HEK293 (cell line): ENCODE measurements around the gene UROC1.

ENCODE experiments used
- CTCF ChIA-PET: fragments of 350-600 bp; formaldehyde crosslinking; extraction: SDS; loops from one replicate; lab custom pipeline; 2021; ENCODE audit warnings: antibody characterized with exemption; lab: Yijun Ruan, JAX
- POLR2A ChIA-PET: fragments of 300-600 bp; formaldehyde crosslinking; extraction: SDS; loops from one replicate; lab custom pipeline; 2020; ENCODE audit warnings: antibody characterized with exemption, inconsistent platforms; lab: Yijun Ruan, JAX
- H3K27ac ChIP-seq: fragments of 200-500 bp; sonication (Bioruptor generic); 2 replicates; pipeline ENCODE4 v1.5.1; 2014; ENCODE audit warnings: low read depth, low read length, control low read depth, inconsistent platforms; ENCODE audit errors: extremely low read depth
- H3K36me3 ChIP-seq, 2 experiments: fragments of 200-500 bp in 1 of 2; sonication (Bioruptor generic) in 1 of 2; 1 replicate in 1 of 2; 2 replicates in 1 of 2; pipeline ENCODE4 v1.5.1; 2014 to 2017; ENCODE audit warnings: inconsistent platforms in 2 of 2, low read length in 2 of 2; ENCODE audit not compliant: control insufficient read depth in 2 of 2, insufficient read depth in 1 of 2
- H3K4me1 ChIP-seq: fragments of 200-500 bp; sonication (Bioruptor generic); 2 replicates; pipeline ENCODE4 v1.5.1; 2014; ENCODE audit warnings: mild to moderate bottlenecking, low read length, inconsistent platforms; ENCODE audit not compliant: control insufficient read depth, insufficient read depth
- H3K4me3 ChIP-seq: 2 replicates; pipeline ENCODE4 v1.5.1; 2011; ENCODE audit warnings: low read depth, mild to moderate bottlenecking, control low read depth, low read length, moderate library complexity
- H3K9me3 ChIP-seq: fragments of 200-500 bp; sonication (Bioruptor generic); 2 replicates; pipeline ENCODE4 v1.5.1; 2014; ENCODE audit warnings: low read depth, low read length, inconsistent platforms; ENCODE audit not compliant: control insufficient read depth, insufficient read depth
- HOXC10 ChIP-seq: sonication (generic); formaldehyde crosslinking; IDR thresholded peaks from 2 replicates; pipeline ENCODE4 v1.8.1; 2023; ENCODE audit warnings: mild to moderate bottlenecking, missing genetic modification reagents
- HOXD13 ChIP-seq: sonication (generic); formaldehyde crosslinking; IDR thresholded peaks from 2 replicates; pipeline ENCODE4 v1.8.0; 2022; ENCODE audit warnings: missing genetic modification reagents, borderline replicate concordance
- IKZF3 ChIP-seq: fragments of 450-650 bp; IDR thresholded peaks from 2 replicates; pipeline ENCODE4 v1.5.0; 2018; ENCODE audit warnings: missing biosample characterization, mild to moderate bottlenecking, missing genetic modification characterization, moderate library complexity
- KLF10 ChIP-seq: fragments of 450-650 bp; IDR thresholded peaks from 2 replicates; pipeline ENCODE4 v1.5.1; 2018; ENCODE audit warnings: missing biosample characterization, mild to moderate bottlenecking, missing genetic modification characterization
- KLF8 ChIP-seq: fragments of 450-650 bp; formaldehyde crosslinking; IDR thresholded peaks from 2 replicates; pipeline ENCODE4 v1.5.1; 2016; ENCODE audit warnings: missing biosample characterization, missing genetic modification characterization
- ZNF19 ChIP-seq: fragments of 450-650 bp; formaldehyde crosslinking; IDR thresholded peaks from 2 replicates; pipeline ENCODE4; 2016; ENCODE audit warnings: missing biosample characterization, missing genetic modification characterization, low read depth
- ZNF202 ChIP-seq: fragments of 450-650 bp; formaldehyde crosslinking; IDR thresholded peaks from 2 replicates; pipeline ENCODE4 v1.5.1; 2016; ENCODE audit warnings: missing biosample characterization, missing genetic modification characterization, borderline replicate concordance
- ZNF391 ChIP-seq: fragments of 450-650 bp; formaldehyde crosslinking; IDR thresholded peaks from 2 replicates; pipeline ENCODE4 v1.5.1; 2016; ENCODE audit warnings: low read depth, missing biosample characterization, missing genetic modification characterization, borderline replicate concordance
- ZNF423 ChIP-seq: fragments of 450-650 bp; formaldehyde crosslinking; IDR thresholded peaks from 2 replicates; pipeline ENCODE4 v1.5.1; 2016; ENCODE audit warnings: missing biosample characterization, missing genetic modification characterization
- ZNF48 ChIP-seq: fragments of 450-650 bp; formaldehyde crosslinking; IDR thresholded peaks from 2 replicates; pipeline ENCODE4 v1.5.1; 2016; ENCODE audit warnings: missing biosample characterization, missing genetic modification characterization
- ZNF510 ChIP-seq: fragments of 450-650 bp; formaldehyde crosslinking; IDR thresholded peaks from 2 replicates; pipeline ENCODE4 v1.5.1; 2018; ENCODE audit warnings: mild to moderate bottlenecking, missing genetic modification characterization, missing biosample characterization; ENCODE audit not compliant: insufficient replicate concordance
- ZNF623 ChIP-seq: fragments of 450-650 bp; formaldehyde crosslinking; IDR thresholded peaks from 2 replicates; pipeline ENCODE4 v1.5.1; 2016; ENCODE audit warnings: missing biosample characterization, missing genetic modification characterization
- ZNF629 ChIP-seq: fragments of 450-650 bp; formaldehyde crosslinking; IDR thresholded peaks from 2 replicates; pipeline ENCODE4 v1.5.1; 2017; ENCODE audit warnings: missing biosample characterization, missing genetic modification characterization
- ZNF677 ChIP-seq: fragments of 450-650 bp; IDR thresholded peaks from 2 replicates; pipeline ENCODE4 v1.5.0; 2018; ENCODE audit warnings: missing biosample characterization, mild to moderate bottlenecking, missing genetic modification characterization, moderate library complexity
- ZNF701 ChIP-seq: fragments of 450-650 bp; formaldehyde crosslinking; IDR thresholded peaks from 2 replicates; pipeline ENCODE4 v1.5.1; 2016; ENCODE audit warnings: missing biosample characterization, missing genetic modification characterization
- ZNF747 ChIP-seq: fragments of 450-650 bp; formaldehyde crosslinking; IDR thresholded peaks from 2 replicates; pipeline ENCODE4 v1.5.1; 2016; ENCODE audit warnings: missing biosample characterization, missing genetic modification characterization
- ZNF768 ChIP-seq: fragments of 450-650 bp; formaldehyde crosslinking; IDR thresholded peaks from 2 replicates; pipeline ENCODE4 v1.5.1; 2018; ENCODE audit warnings: missing biosample characterization, mild to moderate bottlenecking, missing genetic modification characterization
- ZNF837 ChIP-seq: fragments of 450-650 bp; formaldehyde crosslinking; IDR thresholded peaks from 2 replicates; pipeline ENCODE4 v1.5.1; 2016; ENCODE audit warnings: missing biosample characterization, missing genetic modification characterization
- TF ChIP-seq, protein P1 (sequence below): fragments of 450-650 bp; formaldehyde crosslinking; IDR thresholded peaks from 2 replicates; pipeline ENCODE4 v1.5.1; 2016; ENCODE audit warnings: missing biosample characterization, missing genetic modification characterization
- TF ChIP-seq, protein P2 (sequence below): fragments of 450-650 bp; formaldehyde crosslinking; IDR thresholded peaks from 2 replicates; pipeline ENCODE4 v1.5.1; 2016; ENCODE audit warnings: missing biosample characterization, missing genetic modification characterization
- TF ChIP-seq, protein P3 (sequence below): fragments of 450-650 bp; formaldehyde crosslinking; IDR thresholded peaks from 2 replicates; pipeline ENCODE4 v1.5.1; 2016; ENCODE audit warnings: missing biosample characterization, missing genetic modification characterization
- TF ChIP-seq, protein P4 (sequence below): fragments of 450-650 bp; formaldehyde crosslinking; IDR thresholded peaks from 2 replicates; pipeline ENCODE4 v1.5.1; 2016; ENCODE audit warnings: missing biosample characterization, missing genetic modification characterization
- TF ChIP-seq, protein P5 (sequence below): fragments of 450-650 bp; formaldehyde crosslinking; IDR thresholded peaks from 2 replicates; pipeline ENCODE4 v1.5.1; 2016; ENCODE audit warnings: missing biosample characterization, missing genetic modification characterization
- TF ChIP-seq, protein P6 (sequence below): fragments of 450-650 bp; formaldehyde crosslinking; IDR thresholded peaks from 2 replicates; pipeline ENCODE4 v1.5.1; 2017; ENCODE audit warnings: missing biosample characterization, missing genetic modification characterization

The UROC1 gene

DNA sequence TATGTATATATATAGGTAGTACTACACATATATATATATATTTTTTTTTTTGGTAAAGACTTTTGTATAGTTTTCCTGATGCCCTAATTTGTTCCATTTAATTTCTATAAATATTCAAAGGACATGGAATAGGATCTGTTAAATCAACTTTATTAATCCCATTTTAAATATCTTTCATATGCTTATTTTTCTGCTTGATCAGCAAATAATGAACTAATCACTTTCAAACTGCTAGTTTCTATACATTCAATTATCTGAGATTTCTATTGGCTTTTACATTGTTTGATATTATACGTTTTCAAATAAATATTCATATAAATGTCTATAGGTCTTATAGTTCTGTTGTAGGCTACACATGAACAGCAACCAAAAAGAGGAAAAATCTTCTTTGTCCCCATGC is 63.5 kb downstream of the UROC1 start (continued):
- no peak for TF ChIP-seq ZNF701 (tag by site-specific recombination)
- TF ChIP-seq, protein P1, sequence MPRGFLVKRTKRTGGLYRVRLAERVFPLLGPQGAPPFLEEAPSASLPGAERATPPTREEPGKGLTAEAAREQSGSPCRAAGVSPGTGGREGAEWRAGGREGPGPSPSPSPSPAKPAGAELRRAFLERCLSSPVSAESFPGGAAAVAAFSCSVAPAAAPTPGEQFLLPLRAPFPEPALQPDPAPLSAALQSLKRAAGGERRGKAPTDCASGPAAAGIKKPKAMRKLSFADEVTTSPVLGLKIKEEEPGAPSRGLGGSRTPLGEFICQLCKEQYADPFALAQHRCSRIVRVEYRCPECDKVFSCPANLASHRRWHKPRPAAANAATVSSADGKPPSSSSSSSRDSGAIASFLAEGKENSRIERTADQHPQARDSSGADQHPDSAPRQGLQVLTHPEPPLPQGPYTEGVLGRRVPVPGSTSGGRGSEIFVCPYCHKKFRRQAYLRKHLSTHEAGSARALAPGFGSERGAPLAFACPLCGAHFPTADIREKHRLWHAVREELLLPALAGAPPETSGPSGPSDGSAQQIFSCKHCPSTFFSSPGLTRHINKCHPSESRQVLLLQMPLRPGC (tag by site-specific recombination): no peak

DNA sequence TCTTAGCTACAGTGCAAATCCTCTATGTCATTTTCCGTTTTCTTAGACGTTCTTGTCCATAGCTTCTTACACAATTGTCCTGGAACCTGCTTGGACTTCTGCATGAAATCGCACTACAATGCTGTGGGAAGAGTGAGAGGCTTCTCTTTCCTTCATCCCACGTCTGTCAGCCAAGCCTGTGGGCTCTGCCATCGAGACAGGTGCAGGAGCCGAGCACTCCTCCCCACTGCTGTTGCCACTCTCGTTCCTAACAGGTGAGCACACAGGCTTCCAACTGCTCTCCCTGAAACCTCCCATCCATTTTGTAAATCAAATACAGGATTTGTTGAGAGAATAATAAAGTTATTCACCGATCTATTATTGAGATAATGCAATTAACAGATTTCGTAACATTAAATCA is 65.4 kb downstream of the UROC1 start:
- Histone ChIP-seq H3K4me3 (no peak overlapping the region), H3K4me1 (no peaks in the 10 kb centered on the region), H3K36me3 (peaks cover 5 to 91% of the 10 kb centered on the region in 2 experiments; a peak in 2 of 3 replicates), H3K27ac (no peak overlapping the region), H3K9me3 (no peaks in the 10 kb centered on the region)
- ChIA-PET CTCF (interaction anchor here (0.7 kb wide), 1 partner anchor 370 kb away, joined by 3 read pairs; no protein-coding TSS in a partner anchor), POLR2A (no interaction called here)
- TF ChIP-seq ZNF202 (tag by site-specific recombination) (no peak), ZNF48 (tag by site-specific recombination) (no peak), ZNF510 (tag by site-specific recombination) (no peak), ZNF677 (tag by site-specific recombination) (no peak), ZNF837 (tag by site-specific recombination) (no peak), KLF10 (tag by site-specific recombination) (no peak), KLF8 (tag by site-specific recombination) (no peak), ZNF768 (tag by site-specific recombination) (no peak), ZNF19 (no peak), IKZF3 (tag by site-specific recombination) (no peak), ZNF391 (tag by site-specific recombination) (no peak), ZNF747 (tag by site-specific recombination) (no peak), ZNF623 (no peak)
- TF ChIP-seq, protein P2, sequence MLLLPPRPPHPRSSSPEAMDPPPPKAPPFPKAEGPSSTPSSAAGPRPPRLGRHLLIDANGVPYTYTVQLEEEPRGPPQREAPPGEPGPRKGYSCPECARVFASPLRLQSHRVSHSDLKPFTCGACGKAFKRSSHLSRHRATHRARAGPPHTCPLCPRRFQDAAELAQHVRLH (tag by site-specific recombination): no peak
- TF ChIP-seq, protein P3, sequence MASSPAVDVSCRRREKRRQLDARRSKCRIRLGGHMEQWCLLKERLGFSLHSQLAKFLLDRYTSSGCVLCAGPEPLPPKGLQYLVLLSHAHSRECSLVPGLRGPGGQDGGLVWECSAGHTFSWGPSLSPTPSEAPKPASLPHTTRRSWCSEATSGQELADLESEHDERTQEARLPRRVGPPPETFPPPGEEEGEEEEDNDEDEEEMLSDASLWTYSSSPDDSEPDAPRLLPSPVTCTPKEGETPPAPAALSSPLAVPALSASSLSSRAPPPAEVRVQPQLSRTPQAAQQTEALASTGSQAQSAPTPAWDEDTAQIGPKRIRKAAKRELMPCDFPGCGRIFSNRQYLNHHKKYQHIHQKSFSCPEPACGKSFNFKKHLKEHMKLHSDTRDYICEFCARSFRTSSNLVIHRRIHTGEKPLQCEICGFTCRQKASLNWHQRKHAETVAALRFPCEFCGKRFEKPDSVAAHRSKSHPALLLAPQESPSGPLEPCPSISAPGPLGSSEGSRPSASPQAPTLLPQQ (tag by site-specific recombination): no peak
- TF ChIP-seq, protein P4, sequence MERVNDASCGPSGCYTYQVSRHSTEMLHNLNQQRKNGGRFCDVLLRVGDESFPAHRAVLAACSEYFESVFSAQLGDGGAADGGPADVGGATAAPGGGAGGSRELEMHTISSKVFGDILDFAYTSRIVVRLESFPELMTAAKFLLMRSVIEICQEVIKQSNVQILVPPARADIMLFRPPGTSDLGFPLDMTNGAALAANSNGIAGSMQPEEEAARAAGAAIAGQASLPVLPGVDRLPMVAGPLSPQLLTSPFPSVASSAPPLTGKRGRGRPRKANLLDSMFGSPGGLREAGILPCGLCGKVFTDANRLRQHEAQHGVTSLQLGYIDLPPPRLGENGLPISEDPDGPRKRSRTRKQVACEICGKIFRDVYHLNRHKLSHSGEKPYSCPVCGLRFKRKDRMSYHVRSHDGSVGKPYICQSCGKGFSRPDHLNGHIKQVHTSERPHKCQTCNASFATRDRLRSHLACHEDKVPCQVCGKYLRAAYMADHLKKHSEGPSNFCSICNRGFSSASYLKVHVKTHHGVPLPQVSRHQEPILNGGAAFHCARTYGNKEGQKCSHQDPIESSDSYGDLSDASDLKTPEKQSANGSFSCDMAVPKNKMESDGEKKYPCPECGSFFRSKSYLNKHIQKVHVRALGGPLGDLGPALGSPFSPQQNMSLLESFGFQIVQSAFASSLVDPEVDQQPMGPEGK (tag by site-specific recombination): no peak
- TF ChIP-seq, all 188 proteins: peak for 0

DNA sequence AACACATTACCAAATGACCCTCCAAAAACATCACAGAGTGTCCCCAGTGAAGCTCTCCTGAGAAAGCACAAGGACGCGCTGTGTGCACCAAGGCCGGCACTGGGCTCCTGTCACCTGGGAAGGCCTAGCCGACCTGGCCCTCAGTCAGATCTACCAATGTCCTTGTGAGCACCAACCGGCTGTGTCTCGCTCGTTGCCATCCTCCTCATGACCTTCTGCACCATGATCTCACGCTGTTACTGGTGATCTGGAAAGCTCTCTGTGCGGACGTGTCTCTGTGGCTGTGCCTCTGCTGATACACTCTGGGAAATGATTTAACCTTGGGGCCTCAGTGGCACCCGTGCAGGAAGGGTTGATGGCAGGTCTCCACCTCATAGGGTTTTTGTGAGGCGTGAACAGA is 66.1 kb downstream of the UROC1 start:
- Histone ChIP-seq H3K36me3 (peaks cover 5 to 87% of the 10 kb centered on the region in 2 experiments; a peak in 2 of 3 replicates), H3K9me3 (no peaks in the 10 kb centered on the region), H3K4me1 (no peaks in the 10 kb centered on the region), H3K4me3 (no peak overlapping the region), H3K27ac (no peak overlapping the region)
- ChIA-PET POLR2A (no interaction called here), CTCF (interaction anchor here (0.6 kb wide), 1 partner anchor 297 kb away, joined by 3 read pairs; no protein-coding TSS in a partner anchor)
- TF ChIP-seq ZNF629 (tag by site-specific recombination): no peak
- no peak for TF ChIP-seq HOXC10 (CRISPR knock-in tag)
- no peak for TF ChIP-seq ZNF423 (tag by site-specific recombination)
- TF ChIP-seq ZNF391 (tag by site-specific recombination): no peak
- TF ChIP-seq, protein P5, sequence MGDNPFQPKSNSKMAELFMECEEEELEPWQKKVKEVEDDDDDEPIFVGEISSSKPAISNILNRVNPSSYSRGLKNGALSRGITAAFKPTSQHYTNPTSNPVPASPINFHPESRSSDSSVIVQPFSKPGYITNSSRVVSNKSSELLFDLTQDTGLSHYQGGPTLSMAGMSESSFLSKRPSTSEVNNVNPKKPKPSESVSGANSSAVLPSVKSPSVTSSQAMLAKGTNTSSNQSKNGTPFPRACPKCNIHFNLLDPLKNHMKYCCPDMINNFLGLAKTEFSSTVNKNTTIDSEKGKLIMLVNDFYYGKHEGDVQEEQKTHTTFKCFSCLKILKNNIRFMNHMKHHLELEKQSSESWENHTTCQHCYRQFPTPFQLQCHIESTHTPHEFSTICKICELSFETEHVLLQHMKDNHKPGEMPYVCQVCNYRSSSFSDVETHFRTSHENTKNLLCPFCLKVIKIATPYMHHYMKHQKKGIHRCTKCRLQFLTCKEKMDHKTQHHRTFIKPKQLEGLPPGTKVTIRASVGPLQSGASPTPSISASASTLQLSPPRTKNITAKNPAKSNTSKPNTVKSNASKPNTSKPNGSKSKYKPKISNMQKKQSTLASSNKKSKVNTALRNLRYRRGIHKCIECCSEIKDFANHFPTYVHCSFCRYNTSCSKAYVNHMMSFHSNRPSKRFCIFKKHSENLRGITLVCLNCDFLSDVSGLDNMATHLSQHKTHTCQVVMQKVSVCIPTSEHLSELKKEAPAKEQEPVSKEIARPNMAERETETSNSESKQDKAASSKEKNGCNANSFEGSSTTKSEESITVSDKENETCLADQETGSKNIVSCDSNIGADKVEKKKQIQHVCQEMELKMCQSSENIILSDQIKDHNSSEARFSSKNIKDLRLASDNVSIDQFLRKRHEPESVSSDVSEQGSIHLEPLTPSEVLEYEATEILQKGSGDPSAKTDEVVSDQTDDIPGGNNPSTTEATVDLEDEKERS (tag by site-specific recombination): no peak
- TF ChIP-seq, protein P6, sequence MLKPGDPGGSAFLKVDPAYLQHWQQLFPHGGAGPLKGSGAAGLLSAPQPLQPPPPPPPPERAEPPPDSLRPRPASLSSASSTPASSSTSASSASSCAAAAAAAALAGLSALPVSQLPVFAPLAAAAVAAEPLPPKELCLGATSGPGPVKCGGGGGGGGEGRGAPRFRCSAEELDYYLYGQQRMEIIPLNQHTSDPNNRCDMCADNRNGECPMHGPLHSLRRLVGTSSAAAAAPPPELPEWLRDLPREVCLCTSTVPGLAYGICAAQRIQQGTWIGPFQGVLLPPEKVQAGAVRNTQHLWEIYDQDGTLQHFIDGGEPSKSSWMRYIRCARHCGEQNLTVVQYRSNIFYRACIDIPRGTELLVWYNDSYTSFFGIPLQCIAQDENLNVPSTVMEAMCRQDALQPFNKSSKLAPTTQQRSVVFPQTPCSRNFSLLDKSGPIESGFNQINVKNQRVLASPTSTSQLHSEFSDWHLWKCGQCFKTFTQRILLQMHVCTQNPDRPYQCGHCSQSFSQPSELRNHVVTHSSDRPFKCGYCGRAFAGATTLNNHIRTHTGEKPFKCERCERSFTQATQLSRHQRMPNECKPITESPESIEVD (tag by site-specific recombination): no peak
- TF ChIP-seq HOXD13 (CRISPR knock-in tag): no peak
